MM.1S (cell line): ENCODE measurements around the gene NAIP.
"Not testable (repeated sequence)": the region's sequence is repeated elsewhere in the genome, so short reads cannot be mapped to it uniquely, and the experiment has no call there.

Experiments used
- EZH2 ChIP-seq: fragments of 300-600 bp; sonication (generic); optimal IDR thresholded peaks from 2 replicates; pipeline ENCODE3; 2017; ENCODE audit warnings: low read depth, mild to moderate bottlenecking, antibody characterized with exemption, low read length, mixed read lengths
- EZH2phosphoT487 ChIP-seq: fragments of 300-600 bp; sonication (generic); IDR thresholded peaks from 2 replicates; pipeline ENCODE4 v1.6.1; 2018; ENCODE audit warnings: antibody characterized with exemption, low read length
- TF ChIP-seq, protein P1 (sequence below): fragments of 300-600 bp; sonication (generic); IDR thresholded peaks from 2 replicates; pipeline ENCODE4 v1.5.1; 2016; ENCODE audit warnings: antibody characterized with exemption, low read length, mixed read lengths

DNA sequence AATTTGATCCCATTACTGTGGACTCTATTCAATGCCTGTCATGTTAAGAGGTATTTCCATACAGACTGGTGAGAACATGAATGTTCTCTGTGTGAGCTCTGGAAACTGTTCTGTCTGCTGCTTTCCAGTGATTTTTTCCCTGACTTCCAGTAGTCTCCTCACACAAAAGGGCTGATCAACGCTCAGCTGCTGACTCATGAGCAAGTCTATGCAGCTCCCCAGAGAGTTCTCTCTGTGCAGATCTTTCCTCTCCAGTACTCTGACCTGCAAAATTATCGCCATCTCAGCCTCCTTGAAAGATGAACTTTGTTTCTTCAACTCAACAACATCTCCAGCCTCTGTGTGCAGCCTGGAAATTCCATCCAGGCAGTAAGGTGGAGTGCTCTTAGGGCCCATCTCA, 19.0 kb upstream of the NAIP start:
- not testable (repeated sequence) for TF ChIP-seq EZH2, EZH2phosphoT487
- TF ChIP-seq, protein P1, sequence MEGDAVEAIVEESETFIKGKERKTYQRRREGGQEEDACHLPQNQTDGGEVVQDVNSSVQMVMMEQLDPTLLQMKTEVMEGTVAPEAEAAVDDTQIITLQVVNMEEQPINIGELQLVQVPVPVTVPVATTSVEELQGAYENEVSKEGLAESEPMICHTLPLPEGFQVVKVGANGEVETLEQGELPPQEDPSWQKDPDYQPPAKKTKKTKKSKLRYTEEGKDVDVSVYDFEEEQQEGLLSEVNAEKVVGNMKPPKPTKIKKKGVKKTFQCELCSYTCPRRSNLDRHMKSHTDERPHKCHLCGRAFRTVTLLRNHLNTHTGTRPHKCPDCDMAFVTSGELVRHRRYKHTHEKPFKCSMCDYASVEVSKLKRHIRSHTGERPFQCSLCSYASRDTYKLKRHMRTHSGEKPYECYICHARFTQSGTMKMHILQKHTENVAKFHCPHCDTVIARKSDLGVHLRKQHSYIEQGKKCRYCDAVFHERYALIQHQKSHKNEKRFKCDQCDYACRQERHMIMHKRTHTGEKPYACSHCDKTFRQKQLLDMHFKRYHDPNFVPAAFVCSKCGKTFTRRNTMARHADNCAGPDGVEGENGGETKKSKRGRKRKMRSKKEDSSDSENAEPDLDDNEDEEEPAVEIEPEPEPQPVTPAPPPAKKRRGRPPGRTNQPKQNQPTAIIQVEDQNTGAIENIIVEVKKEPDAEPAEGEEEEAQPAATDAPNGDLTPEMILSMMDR, result not testable (repeated sequence)
